ENCODE results near the gene SKAP2. TPM values are rescaled to one million over a fixed set of nuclear protein-coding genes. Genes with fewer than 3 reads are reported as not detected.

The SKAP2 gene
- total RNA-seq, 4 donors from 2014 or later: 27.5 to 45.2 (median 31.9) TPM

- no peak for TF ChIP-seq CTCF (IDR thresholded peaks at IDR 0.05; ENCODE audit: low read depth)
Observed at GRCh38 chr7:26789481-26790184, 74.8 kb downstream of the SKAP2 start.

DNA sequence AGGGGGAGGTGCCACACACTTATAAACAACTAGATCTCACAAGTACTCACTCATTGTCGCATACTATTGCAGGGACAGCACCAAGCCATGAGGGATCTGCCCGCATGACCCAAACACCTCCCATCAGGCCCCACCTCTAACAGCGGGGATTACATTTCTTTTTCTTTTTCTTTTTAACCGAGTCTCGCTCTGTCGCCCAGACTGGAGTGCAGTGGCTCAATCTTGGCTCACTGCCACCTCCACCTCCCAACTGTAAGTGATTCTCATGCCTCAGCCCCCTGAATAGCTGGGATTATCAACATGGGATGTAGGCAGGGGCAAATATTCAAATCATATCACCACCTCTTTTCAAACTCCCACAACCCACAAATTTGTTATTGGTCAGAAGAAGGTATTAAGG is 76.7 kb downstream of the SKAP2 start:
- no peak for TF ChIP-seq CTCF (IDR thresholded peaks at IDR 0.05; ENCODE audit: low read depth)

GRCh38 chr7:26784118-26784517 is 80.3 kb downstream of the SKAP2 start:
- TF ChIP-seq CTCF (IDR thresholded peaks at IDR 0.05; ENCODE audit: low read depth): no peak

DNA sequence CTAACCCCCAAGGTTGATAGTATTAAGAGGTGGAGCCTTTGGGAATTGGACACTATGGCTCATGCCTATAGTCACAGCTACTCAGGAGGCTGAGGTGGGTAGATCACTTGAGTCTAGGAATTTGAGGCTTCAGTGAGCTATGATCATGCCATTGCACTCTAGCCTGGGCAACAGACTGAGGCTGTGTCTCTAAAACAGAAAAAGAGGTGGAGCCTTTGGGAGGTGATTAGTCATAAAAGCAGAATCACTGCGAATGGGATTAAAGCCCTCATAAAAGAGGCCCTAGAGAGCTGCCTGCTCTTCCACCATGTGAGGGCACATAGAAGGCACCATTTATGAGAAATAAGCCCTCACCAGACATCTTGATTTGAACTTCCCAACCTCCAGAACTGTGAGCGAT is 81.9 kb downstream of the SKAP2 start:
- no peak for TF ChIP-seq CTCF (IDR thresholded peaks at IDR 0.05; ENCODE audit: low read depth)

DNA sequence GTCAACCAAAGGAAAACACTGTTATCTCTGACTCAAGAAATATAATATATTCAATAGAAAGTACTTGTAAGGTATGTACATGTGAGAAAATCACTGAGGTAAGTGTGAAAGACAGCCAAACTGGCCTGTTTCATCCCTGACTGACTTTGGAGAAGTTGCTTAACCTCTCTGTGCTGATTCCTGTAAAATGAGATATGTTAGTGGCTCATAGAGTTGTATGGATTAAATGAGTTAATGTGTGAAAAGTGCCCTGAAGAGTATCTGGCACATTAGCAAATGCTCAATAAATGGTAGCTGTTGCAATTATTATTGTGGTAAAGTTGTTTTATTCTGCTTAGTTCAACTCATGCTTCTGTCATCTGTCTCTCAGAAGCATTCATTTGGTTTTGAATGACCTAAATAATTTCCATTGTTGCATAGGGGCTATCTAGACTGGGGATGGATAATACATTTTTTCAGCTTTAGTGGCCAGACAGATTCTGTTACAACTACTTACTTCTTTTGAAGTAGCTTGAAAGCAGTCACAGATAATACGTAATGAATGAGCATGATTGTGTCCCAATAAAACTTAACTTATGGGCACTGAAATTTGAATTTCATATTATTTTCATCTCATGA is 84.3 kb downstream of the SKAP2 start:
- TF ChIP-seq CTCF (IDR thresholded peaks at IDR 0.05; ENCODE audit: low read depth): no peak

DNA sequence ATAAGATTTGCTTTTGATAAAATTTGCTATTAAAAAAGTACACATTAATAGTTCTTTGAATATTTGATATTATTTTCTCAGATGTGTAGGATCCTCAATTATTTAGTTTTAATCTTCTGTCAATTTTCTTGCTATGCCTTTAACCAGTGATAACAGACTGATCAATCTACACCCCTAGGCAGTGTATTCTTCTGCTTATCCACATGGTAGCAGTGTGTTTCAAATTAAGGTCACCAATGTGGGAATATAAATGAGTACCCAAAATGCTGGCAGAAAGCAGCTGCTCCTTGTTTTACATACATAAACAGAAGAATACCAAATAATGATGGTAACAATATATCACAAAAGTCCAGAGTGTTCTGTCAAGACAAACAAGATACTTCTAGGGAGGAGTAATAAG is 87.0 kb downstream of the SKAP2 start:
- no peak for TF ChIP-seq CTCF (IDR thresholded peaks at IDR 0.05; ENCODE audit: low read depth)

DNA sequence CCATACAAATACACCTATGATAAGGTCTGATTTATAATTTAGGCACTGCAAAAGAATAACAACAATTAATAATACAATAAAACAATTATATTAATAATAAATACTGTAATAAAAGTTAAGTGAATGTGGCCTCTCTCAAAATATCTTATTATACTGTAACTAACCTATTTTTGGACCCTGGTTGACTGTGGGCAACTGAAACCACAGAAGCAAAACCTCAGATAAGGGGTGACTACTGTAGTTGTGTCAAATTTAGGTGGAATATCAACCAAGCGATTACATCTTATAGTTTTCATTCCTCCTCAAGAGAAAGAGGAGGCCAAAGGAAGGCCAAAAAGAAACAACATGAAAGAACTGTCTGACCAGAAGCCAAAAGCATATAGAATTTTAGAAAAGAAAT is 103.9 kb downstream of the SKAP2 start:
- no peak for TF ChIP-seq CTCF (IDR thresholded peaks at IDR 0.05; ENCODE audit: low read depth)

Data from subcutaneous adipose tissue (tissue), 4 donors.